T-helper 2 cell treated with Interferon-gamma antibody and Interleukin-4, amounts not matched to agents 100 ng/mL and 5 ng/mL, for 36 hours (primary cell): ENCODE measurements around the gene PREX1. TPM values are rescaled to one million over a fixed set of nuclear protein-coding genes. Genes with fewer than 3 reads are reported as not detected.

ENCODE experiments used
- intact Hi-C: fragments of 100-400 bp; cut with micrococcal nuclease; formaldehyde crosslinking; loops from one replicate; pipeline ENCODE4 v1.15.1; 2023
- total RNA-seq: library from RNA; stranded (reverse); gene quantifications from 2 replicates; pipeline ENCODE4 v1.2.3, GENCODE V29; 2022

Gene PREX1
- total RNA-seq, 1 donor from 2014 or later: 53.0 TPM

GRCh38 chr20:48626938-48627736 lies 200.7 kb downstream of the PREX1 start:
- intact Hi-C loops: no loop called here

GRCh38 chr20:48626226-48626937 lies 201.4 kb downstream of the PREX1 start:
- intact Hi-C loops: no loop called here

- intact Hi-C loops: no loop called here
These were observed 202.5 kb downstream of the PREX1 start for GRCh38 chr20:48625136-48625900.

DNA sequence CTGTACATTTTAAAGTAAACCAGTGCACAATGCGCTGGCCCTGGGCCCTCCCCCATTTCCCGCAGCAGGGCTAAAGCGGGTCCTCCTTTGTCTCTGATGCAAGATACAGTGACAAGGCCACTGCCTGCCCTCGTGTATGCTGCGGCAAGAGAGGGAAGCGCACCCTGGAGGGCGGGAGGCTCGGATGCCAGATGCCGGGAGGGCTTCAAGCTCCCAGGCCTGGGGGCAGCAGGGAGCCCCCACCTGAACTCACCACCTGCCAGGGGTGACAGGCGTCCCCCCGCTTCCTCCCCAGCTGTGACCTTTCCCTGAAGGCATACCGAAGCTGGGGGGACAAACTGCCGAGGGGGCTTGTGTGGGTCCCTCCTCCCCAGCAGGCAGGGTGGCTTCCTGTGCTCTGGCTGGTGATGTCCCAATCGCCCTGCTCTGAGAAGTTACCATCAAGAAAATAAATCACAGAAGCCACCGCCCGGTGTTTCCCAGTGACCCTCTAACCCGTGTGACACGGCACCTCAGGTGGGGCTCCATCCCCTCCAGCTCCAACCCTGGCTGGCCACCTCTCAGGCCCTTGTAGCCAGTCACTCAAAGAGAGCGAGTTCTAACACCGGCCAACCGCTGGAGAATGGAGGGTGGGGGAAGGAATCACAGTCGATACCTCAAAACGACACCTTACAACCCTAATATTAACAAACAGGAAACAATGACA lies 203.3 kb downstream of the PREX1 start:
- intact Hi-C loops: loop anchor here (5.0 kb wide), 1 partner anchor 962 kb away; no protein-coding TSS in a partner anchor

GRCh38 chr20:48623906-48624265 lies 203.9 kb downstream of the PREX1 start:
- intact Hi-C loops: loop anchor here (5.0 kb wide), 1 partner anchor 962 kb away; no protein-coding TSS in a partner anchor

DNA sequence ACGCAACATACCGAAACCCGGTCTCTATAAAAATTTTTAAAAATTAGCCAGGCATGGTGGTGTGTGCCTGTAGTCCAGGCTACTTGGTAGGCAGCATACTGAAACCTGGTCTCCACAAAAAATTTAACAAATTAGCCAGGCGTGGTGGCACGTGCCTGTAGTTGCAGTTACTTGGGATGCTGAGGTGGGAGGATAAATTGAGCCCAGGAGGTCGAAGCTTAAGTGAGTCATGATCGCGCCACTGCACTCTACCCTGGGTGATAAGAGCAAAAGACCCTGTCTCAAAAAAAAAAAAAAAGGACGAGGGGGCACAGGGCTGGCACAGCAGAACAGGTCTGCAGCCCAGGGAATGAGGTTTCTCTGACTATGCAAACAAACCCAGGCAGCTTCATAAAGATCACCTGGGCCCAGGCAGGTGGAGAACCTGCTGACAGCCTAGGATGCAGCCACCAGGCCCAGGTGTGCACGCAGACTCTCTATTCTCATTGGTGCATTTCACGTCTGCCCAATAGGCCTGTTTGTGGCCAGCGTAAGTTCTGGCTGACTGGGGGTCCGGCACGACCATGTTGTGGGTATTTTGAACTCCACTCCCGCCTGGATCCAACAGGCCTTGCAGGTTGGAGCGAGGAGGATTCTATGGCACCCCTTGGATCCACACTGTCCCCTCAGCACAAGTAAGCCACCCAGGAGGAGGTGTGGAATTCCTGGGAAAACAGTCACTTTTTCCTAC lies 204.5 kb downstream of the PREX1 start:
- intact Hi-C loops: loop anchor here (5.0 kb wide), 1 partner anchor 961 kb away; no protein-coding TSS in a partner anchor

- intact Hi-C loops: loop anchor here (5.0 kb wide), 1 partner anchor 960 kb away; no protein-coding TSS in a partner anchor
These were observed 205.4 kb downstream of the PREX1 start for GRCh38 chr20:48622421-48622820.

- intact Hi-C loops: loop anchor here (1.0 to 5.0 kb wide), 2 partner anchors 943 to 959 kb away; no protein-coding TSS in a partner anchor
These were observed 206.3 kb downstream of the PREX1 start for GRCh38 chr20:48621376-48622078.

DNA sequence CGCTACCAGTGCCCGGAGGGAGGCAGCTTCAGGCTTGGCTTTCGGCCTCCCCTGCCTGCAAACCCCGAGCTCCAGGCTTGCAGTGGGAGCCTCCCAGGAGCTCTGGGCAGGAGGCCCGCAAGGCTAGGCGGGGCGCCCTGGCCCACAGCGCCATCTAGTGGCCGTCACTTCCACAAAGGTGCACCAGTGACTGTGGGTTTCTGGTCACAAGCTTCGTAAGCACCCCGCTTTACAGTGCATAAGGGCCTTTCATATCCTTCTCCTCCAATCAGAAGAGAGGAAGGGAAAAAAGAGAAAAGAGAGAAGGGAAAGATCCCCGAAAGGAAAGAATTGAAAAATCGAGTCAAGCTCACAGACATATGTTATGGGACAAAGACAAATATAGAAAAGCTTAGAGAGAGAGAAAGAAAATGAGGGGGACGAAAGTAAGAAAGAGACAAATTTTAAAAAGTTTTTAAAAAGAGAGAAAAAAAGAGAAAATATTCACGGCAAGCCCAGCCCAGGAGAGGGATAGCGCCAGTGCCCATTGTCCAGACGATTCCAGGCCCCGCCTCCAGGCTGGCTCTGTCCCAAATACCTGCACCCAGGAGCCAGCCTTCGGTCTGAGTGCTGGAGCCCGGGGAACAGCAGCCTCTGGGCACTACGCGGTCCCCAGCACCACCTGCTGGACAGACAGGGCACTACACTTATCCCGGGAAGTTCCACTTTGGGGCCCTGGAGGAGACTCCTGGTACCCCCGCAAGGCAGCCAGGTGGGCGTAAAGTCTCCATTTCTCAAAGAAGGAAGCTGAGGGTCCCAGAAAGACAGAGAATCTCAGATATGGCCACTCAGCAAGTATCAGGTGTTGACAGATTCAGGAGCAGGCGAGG lies 207.1 kb downstream of the PREX1 start:
- intact Hi-C loops: loop anchor here (1.0 to 5.0 kb wide), 3 partner anchors 895 to 958 kb away; no protein-coding TSS in a partner anchor

DNA sequence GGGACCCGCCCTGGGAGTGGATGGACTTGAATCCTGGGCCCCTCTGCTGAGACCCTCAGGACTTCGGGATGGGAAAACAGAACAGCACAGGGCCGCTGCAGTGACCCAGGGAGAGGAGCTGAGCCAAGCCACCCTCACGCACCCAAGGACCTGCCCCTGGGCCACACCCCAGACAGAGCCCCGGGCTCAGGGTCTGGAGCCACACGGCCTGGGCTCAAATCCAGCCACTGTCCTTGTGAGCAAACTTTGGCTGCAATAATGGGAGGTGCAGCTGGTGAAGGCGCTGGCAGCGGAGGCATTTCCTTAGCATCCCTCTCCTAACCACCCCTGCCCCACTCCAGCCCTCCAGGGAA lies 207.7 kb downstream of the PREX1 start:
- intact Hi-C loops: loop anchor here (1.0 to 5.0 kb wide), 2 partner anchors 895 to 958 kb away; no protein-coding TSS in a partner anchor

DNA sequence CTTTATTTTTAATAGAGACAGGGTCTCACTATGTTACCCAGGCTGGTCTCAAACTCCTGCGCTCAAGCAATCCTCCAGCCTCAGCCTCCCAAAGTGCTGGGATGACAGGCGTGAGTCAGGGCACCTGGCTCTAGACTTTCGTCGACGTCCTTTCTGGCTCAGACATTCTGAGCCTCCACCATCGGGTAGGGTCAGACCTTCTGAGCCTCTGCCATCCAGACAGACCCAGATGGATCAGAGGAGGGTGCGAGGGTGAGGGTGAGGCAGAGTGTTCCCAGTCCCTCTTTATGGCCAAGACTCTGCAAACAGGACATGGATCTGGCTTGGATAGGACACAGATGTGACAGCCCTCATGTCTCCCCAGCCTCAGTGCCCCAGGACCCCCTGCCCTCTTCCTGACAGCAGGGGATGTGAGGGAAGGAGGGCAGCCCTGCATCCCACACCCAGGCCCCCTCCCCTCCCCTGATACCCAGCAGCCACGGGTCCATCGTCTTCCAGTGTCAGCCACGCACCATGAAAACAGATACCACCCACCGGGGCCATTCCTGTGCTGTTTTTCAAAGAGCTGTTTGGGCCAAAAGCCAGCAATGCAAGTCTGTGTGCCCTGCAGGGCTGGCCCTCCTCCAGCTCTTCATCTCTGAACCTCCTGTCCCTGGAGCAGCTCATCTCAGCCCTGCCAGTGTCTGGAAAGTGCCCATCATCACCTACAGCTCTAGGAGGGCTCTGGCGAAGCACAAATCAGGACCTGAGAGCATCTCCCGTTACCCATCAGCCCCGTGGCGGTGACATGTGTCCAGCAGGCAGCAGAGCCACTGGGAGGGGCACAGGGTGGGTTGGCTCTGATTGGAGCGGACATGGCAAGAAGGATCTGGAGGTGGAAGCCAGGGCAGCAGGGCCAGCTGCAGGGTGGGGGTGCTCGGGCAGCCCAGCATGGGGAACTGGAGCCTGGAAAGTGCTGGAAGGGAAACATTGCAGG lies 208.4 kb downstream of the PREX1 start:
- intact Hi-C loops: loop anchor here (1.0 to 5.0 kb wide), 2 partner anchors 894 to 957 kb away; no protein-coding TSS in a partner anchor

- intact Hi-C loops: no loop called here
These were observed 209.2 kb downstream of the PREX1 start for GRCh38 chr20:48618631-48619030.

GRCh38 chr20:48618052-48618451 lies 209.7 kb downstream of the PREX1 start:
- intact Hi-C loops: no loop called here

DNA sequence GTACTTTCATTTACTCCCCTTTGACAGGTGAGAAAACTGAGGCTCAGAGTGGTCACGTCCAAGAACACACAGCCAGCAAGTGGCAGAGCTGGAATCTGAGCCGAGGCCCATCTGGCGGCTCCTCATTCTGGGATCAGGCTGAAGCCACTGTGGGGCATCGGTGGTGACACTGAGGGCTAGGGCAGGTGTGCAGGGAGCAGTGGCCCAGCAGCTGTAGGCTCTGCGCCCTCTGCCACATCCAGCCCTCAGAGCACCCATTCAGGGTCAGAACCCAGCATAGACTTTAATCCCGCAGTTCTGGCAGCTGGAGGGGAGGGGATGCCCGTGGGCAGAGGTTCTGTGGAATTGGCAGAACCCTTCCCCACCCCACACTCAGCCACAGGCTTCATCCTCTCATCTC lies 210.3 kb downstream of the PREX1 start:
- intact Hi-C loops: no loop called here

- intact Hi-C loops: no loop called here
These were observed 211.3 kb downstream of the PREX1 start for GRCh38 chr20:48616481-48616880.

GRCh38 chr20:48615871-48616270 lies 211.9 kb downstream of the PREX1 start:
- intact Hi-C loops: no loop called here

- intact Hi-C loops: no loop called here
These were observed 213.1 kb downstream of the PREX1 start for GRCh38 chr20:48614593-48615274.
